GM19467 (cell line): ENCODE results near the gene CCL22.
"Not testable (repeated sequence)": the region's sequence is repeated elsewhere in the genome, so short reads cannot be mapped to it uniquely, and the experiment has no call there.

Experiments
- ATAC-seq: cut with Tn5 transposase; IDR thresholded peaks from one replicate; pipeline ENCODE4 v1.9.1; 2021; ENCODE audit warnings: mild to moderate bottlenecking, moderate library complexity; ENCODE audit not compliant: unreplicated experiment

CCL22 gene

GRCh38 chr16:57358527-57359095 is at the start of gene CCL22:
TSS of gene CCL22 (plus strand) at chr16:57358783. CDS start at chr16:57358817, 34 bp downstream.
- ATAC-seq: no peak

GRCh38 chr16:57310801-57311200 is 47.8 kb upstream of the CCL22 start:
- ATAC-seq: no peak

GRCh38 chr16:57313509-57313908 is 45.1 kb upstream of the CCL22 start:
- no peak for ATAC-seq

- ATAC-seq: no peak
Measured at GRCh38 chr16:57314161-57314785, 44.3 kb upstream of the CCL22 start.

- no peak for ATAC-seq
Measured at GRCh38 chr16:57315416-57315815, 43.2 kb upstream of the CCL22 start.

- no peak for ATAC-seq
Measured at GRCh38 chr16:57316390-57317017, 42.1 kb upstream of the CCL22 start.

- no peak for ATAC-seq
Measured at GRCh38 chr16:57318240-57318970, 40.2 kb upstream of the CCL22 start.

GRCh38 chr16:57319646-57320045 is 38.9 kb upstream of the CCL22 start:
- ATAC-seq: no peak

- ATAC-seq: no peak
Measured at GRCh38 chr16:57324749-57325148, 33.8 kb upstream of the CCL22 start.

- ATAC-seq: no peak
Measured at GRCh38 chr16:57325458-57325857, 33.1 kb upstream of the CCL22 start.

GRCh38 chr16:57329718-57330327 is 28.8 kb upstream of the CCL22 start:
- no peak for ATAC-seq

GRCh38 chr16:57331355-57331754 is 27.2 kb upstream of the CCL22 start:
- ATAC-seq: no peak

- ATAC-seq: no peak
Measured at GRCh38 chr16:57333402-57333801, 25.2 kb upstream of the CCL22 start.

- ATAC-seq: no peak
Measured at GRCh38 chr16:57335366-57335765, 23.2 kb upstream of the CCL22 start.

- ATAC-seq: no peak
Measured at GRCh38 chr16:57341062-57341440, 17.5 kb upstream of the CCL22 start.

- no peak for ATAC-seq
Measured at GRCh38 chr16:57341441-57342303, 16.9 kb upstream of the CCL22 start.

- ATAC-seq: not testable (repeated sequence)
Measured at GRCh38 chr16:57342606-57343005, 16.0 kb upstream of the CCL22 start.

GRCh38 chr16:57343221-57343620 is 15.4 kb upstream of the CCL22 start:
- ATAC-seq: no peak

GRCh38 chr16:57344094-57344493 is 14.5 kb upstream of the CCL22 start:
- ATAC-seq: not testable (repeated sequence)

GRCh38 chr16:57345021-57345420 is 13.6 kb upstream of the CCL22 start:
- ATAC-seq: no peak
